BE2C (cell line): ENCODE results near the gene IKZF5.

ENCODE experiments used
- DNase-seq: peaks from one replicate; pipeline ENCODE4 v3.0.0-alpha.2; 2020
- H3K27me3 ChIP-seq: fragments of 250-450 bp; sonication (Bioruptor Pico); 2 replicates; pipeline ENCODE4 v1.5.1; 2020; ENCODE audit warnings: mild to moderate bottlenecking
- H3K36me3 ChIP-seq: fragments of 250-450 bp; sonication (Bioruptor Pico); 2 replicates; pipeline ENCODE4 v1.5.1; 2020; ENCODE audit warnings: mild to moderate bottlenecking
- H3K4me1 ChIP-seq: fragments of 250-450 bp; sonication (Bioruptor Pico); 2 replicates; pipeline ENCODE4 v1.5.1; 2020
- H3K4me3 ChIP-seq: 2 replicates; pipeline ENCODE4 v1.5.1; 2011; ENCODE audit warnings: low read depth, low read length
- H3K9me3 ChIP-seq: fragments of 250-450 bp; sonication (Bioruptor Pico); 2 replicates; pipeline ENCODE4 v1.5.1; 2020
- CTCF ChIP-seq: IDR thresholded peaks from 2 replicates; pipeline ENCODE4 v1.5.1; 2012; ENCODE audit warnings: mild to moderate bottlenecking, low read depth, low read length

IKZF5 gene

GRCh38 chr10:122968698-122969097 lies 39.9 kb downstream of the IKZF5 start:
- Histone ChIP-seq H3K27me3 (no peaks in the 10 kb centered on the region), H3K4me3 (no peak overlapping the region), H3K36me3 (no peaks in the 10 kb centered on the region), H3K4me1 (no peaks in the 10 kb centered on the region), H3K9me3 (no peaks in the 10 kb centered on the region; the same call in 1 of the 2 replicates)
- no peak for TF ChIP-seq CTCF
- no peak for DNase-seq

DNA sequence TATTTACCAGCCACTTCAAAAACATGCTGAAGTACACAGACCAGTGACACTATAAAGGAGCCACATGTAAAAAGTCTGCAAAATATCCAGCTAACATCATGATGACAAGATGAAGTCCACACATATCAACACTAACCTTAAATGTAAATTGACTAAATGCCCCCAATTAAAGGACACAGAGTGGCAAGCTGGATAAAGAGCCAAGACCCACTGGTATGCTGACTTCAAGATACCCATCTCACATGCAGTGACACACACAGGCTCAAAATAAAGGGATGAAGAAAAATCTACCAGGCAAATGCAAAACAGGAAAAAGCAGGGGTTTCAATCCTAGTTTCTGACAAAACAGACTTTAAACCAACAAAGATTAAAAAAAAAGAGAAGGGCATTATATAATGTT lies 41.7 kb downstream of the IKZF5 start:
- DNase-seq = no peak
- no peaks in the 10 kb centered on the region for H3K4me1 ChIP-seq
- TF ChIP-seq CTCF = no peak
- no peaks in the 10 kb centered on the region; the same call in 1 of the 2 replicates for H3K9me3 ChIP-seq
- H3K4me3 ChIP-seq = no peak overlapping the region
- H3K27me3 ChIP-seq = no peaks in the 10 kb centered on the region
- H3K36me3 ChIP-seq = no peaks in the 10 kb centered on the region

- Histone ChIP-seq H3K4me1 (no peaks in the 10 kb centered on the region), H3K27me3 (no peaks in the 10 kb centered on the region), H3K4me3 (no peak overlapping the region), H3K36me3 (no peaks in the 10 kb centered on the region), H3K9me3 (no peaks in the 10 kb centered on the region)
- DNase-seq = no peak
- no peak for TF ChIP-seq CTCF
Observed at GRCh38 chr10:122962405-122962804, 46.2 kb downstream of the IKZF5 start.

DNA sequence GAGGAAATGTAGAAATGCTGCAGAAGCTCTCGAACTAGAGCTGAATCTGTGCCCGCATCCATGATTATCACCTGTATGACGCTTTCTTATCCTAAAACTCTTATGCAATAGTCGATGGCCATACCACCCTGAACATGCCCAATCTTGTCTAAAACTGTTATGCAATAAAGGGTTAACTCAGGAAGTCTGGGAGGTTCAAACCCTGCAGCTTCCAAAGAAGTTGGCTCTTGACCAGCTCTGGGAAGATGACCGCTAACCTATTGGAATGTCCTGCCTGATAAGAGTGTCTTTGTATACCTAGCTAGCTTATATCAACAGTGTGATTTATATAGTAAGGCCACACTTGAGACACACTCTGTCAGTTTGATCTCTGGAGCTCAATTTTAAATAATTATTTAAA lies 51.1 kb downstream of the IKZF5 start:
- no peak for TF ChIP-seq CTCF
- 0 out of 2 replicates have a peak, but pooled peaks cover 2% of the 10 kb centered on the region for H3K4me1 ChIP-seq
- no peak for DNase-seq
- H3K36me3 ChIP-seq = no peaks in the 10 kb centered on the region; the same call in 1 of the 2 replicates
- peaks cover 7% of the 10 kb centered on the region for H3K9me3 ChIP-seq
- no peaks in the 10 kb centered on the region for H3K27me3 ChIP-seq
- H3K4me3 ChIP-seq = no peak overlapping the region

DNA sequence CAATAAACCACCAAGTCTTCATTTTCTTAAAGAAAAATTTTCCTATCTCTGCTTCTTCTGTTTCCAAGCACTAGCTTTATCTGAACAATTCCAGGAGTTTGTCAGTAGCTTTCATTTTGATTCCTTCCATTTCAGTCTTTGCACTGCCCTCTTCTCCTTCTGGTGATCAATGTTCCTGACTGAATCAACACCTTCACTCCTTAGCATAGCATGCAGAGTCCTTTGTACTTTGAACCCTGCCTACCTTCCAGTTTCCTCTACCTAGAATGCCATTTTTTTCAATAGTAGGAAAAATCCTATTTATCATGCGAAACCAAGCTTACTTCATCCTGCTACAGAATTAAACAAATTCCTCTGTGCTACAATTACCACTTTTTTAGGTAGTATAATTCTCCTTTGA lies 52.7 kb downstream of the IKZF5 start:
- H3K27me3 ChIP-seq = no peaks in the 10 kb centered on the region
- no peak overlapping the region for H3K4me3 ChIP-seq
- DNase-seq = no peak
- H3K4me1 ChIP-seq = 0 out of 2 replicates have a peak, but pooled peaks cover 2% of the 10 kb centered on the region
- H3K9me3 ChIP-seq = peaks cover 7% of the 10 kb centered on the region
- no peak for TF ChIP-seq CTCF
- H3K36me3 ChIP-seq = no peaks in the 10 kb centered on the region; the same call in 1 of the 2 replicates

- Histone ChIP-seq H3K4me1 (0 out of 2 replicates have a peak, but pooled peaks cover 2% of the 10 kb centered on the region), H3K9me3 (peaks cover 7% of the 10 kb centered on the region), H3K36me3 (no peaks in the 10 kb centered on the region; the same call in 1 of the 2 replicates), H3K27me3 (no peaks in the 10 kb centered on the region), H3K4me3 (no peak overlapping the region)
- TF ChIP-seq CTCF = no peak
- DNase-seq = no peak
Observed at GRCh38 chr10:122954731-122955050, 53.9 kb downstream of the IKZF5 start.
